HepG2 (cell line): ENCODE results near the gene KCND3. TPM values are rescaled to one million over a fixed set of nuclear protein-coding genes. Genes with fewer than 3 reads are reported as not detected.

Experiments
- MBD4 ChIP-seq: IDR thresholded peaks from 2 replicates; pipeline ENCODE4 v1.6.1; 2012; ENCODE audit warnings: low read length, inconsistent platforms, borderline replicate concordance
- MYNN ChIP-seq: sonication (generic); formaldehyde crosslinking; IDR thresholded peaks from 2 replicates; pipeline ENCODE4 v1.4.0; 2020; ENCODE audit warnings: mild to moderate bottlenecking, low read depth, missing genetic modification reagents
- PCBP2 ChIP-seq: fragments of 200-400 bp; formaldehyde crosslinking; optimal IDR thresholded peaks from 2 replicates; pipeline ENCODE3; 2018; ENCODE audit warnings: low read length, low read depth; ENCODE audit not compliant: poor library complexity, severe bottlenecking
- SMYD3 ChIP-seq: sonication (generic); formaldehyde crosslinking; IDR thresholded peaks from 2 replicates; pipeline ENCODE4 v1.8.1; 2023; ENCODE audit warnings: mild to moderate bottlenecking, missing genetic modification reagents
- STAT5B ChIP-seq: sonication (generic); formaldehyde crosslinking; IDR thresholded peaks from 2 replicates; pipeline ENCODE4 v1.4.0; 2020; ENCODE audit warnings: missing genetic modification reagents
- ZNF232 ChIP-seq: sonication (generic); formaldehyde crosslinking; IDR thresholded peaks from 2 replicates; pipeline ENCODE4 v1.4.0; 2020; ENCODE audit warnings: missing genetic modification reagents, borderline replicate concordance
- ZNF318 ChIP-seq: sonication (generic); formaldehyde crosslinking; IDR thresholded peaks from 2 replicates; pipeline ENCODE4 v1.4.0; 2020; ENCODE audit warnings: mild to moderate bottlenecking, missing genetic modification reagents
- ZNF34 ChIP-seq: sonication (generic); formaldehyde crosslinking; IDR thresholded peaks from 2 replicates; pipeline ENCODE4 v1.4.0; 2020; ENCODE audit warnings: mild to moderate bottlenecking, missing genetic modification reagents, borderline replicate concordance
- ZNF530 ChIP-seq: sonication (generic); formaldehyde crosslinking; IDR thresholded peaks from 2 replicates; pipeline ENCODE4 v1.5.0; 2020; ENCODE audit warnings: low read depth, mild to moderate bottlenecking, missing genetic modification reagents
- ZNF576 ChIP-seq: sonication (generic); formaldehyde crosslinking; IDR thresholded peaks from 2 replicates; pipeline ENCODE4 v1.4.0; 2020; ENCODE audit warnings: mild to moderate bottlenecking, missing genetic modification reagents
- polyA plus RNA-seq, 8 experiments: library from polyadenylated mRNA; depleted of rRNA in 3 of 8; stranded (reverse) in 7 of 8; unstranded in 1 of 8; fragments of >200 nt; fragmentation: Illumina TruSeq in 4 of 8; extraction: Trizol in 4 of 8; gene quantifications; 2 replicates each; pipeline versions ENCODE4 v1.2.1 to v1.2.3, GENCODE V29; 2011 to 2016; ENCODE audit warnings: low read depth in 4 of 8, missing spikeins in 1 of 8, mixed read lengths in 1 of 8; ENCODE audit not compliant: insufficient read depth in 1 of 8
- total RNA-seq, 5 experiments: library from RNA; depleted of rRNA; stranded (reverse); fragments of >200 nt; fragmentation: Illumina TruSeq; extraction: Trizol; gene quantifications; 2 replicates each; pipeline ENCODE4 v1.2.3, GENCODE V29; 2016; ENCODE audit warnings: low read depth in 1 of 5
- TF ChIP-seq, protein P1 (sequence below), 2 experiments: sonication (generic) in 1 of 2; formaldehyde crosslinking in 1 of 2; IDR thresholded peaks; 2 replicates each; pipeline versions ENCODE4 v1.6.1 to v1.9.0; 2014 to 2022; ENCODE audit warnings: antibody characterized with exemption in 1 of 2, borderline replicate concordance in 1 of 2, inconsistent platforms in 1 of 2, low read depth in 1 of 2, missing genetic modification reagents in 1 of 2

The KCND3 gene
- total and polyA plus RNA-seq, 2 of the 13 experiments (the other 11 are each of a cell fraction or from before 2014, with no cell fraction given): 0.04 TPM; not detected in 1

DNA sequence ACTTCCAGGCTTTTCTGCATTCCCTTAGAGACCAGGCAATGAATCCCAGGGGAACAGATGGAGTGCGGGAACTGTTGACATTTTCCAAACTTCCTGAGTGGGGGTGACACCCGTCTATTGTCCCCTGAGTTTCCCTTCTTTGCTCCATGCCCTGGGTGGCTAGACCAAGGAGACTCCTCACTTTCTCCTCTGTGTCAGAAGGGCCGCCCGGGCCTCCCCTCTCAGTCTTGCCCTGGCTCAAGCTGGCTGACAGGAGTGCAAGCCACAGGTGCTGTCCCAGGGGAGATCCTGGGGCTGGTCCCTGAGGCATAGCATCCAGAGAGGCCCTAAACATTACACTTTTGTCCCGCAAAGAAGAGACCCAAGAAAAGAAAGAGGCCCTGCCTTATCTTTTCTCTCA lies 170.9 kb downstream of the KCND3 start (continued):
- TF ChIP-seq MYNN (CRISPR knock-in tag): no peak
- TF ChIP-seq ZNF34: no peak
- TF ChIP-seq SMYD3 (CRISPR knock-in tag): no peak
- no peak for TF ChIP-seq ZNF576 (CRISPR knock-in tag)
- TF ChIP-seq STAT5B (CRISPR knock-in tag): no peak
- no peak for TF ChIP-seq ZNF530 (CRISPR knock-in tag)
- TF ChIP-seq PCBP2: no peak
- TF ChIP-seq, protein P1, sequence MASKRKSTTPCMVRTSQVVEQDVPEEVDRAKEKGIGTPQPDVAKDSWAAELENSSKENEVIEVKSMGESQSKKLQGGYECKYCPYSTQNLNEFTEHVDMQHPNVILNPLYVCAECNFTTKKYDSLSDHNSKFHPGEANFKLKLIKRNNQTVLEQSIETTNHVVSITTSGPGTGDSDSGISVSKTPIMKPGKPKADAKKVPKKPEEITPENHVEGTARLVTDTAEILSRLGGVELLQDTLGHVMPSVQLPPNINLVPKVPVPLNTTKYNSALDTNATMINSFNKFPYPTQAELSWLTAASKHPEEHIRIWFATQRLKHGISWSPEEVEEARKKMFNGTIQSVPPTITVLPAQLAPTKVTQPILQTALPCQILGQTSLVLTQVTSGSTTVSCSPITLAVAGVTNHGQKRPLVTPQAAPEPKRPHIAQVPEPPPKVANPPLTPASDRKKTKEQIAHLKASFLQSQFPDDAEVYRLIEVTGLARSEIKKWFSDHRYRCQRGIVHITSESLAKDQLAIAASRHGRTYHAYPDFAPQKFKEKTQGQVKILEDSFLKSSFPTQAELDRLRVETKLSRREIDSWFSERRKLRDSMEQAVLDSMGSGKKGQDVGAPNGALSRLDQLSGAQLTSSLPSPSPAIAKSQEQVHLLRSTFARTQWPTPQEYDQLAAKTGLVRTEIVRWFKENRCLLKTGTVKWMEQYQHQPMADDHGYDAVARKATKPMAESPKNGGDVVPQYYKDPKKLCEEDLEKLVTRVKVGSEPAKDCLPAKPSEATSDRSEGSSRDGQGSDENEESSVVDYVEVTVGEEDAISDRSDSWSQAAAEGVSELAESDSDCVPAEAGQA (IDR thresholded peaks at IDR 0.05; ENCODE audit: low read depth): no peak
- TF ChIP-seq, protein P1 (CRISPR knock-in tag; IDR thresholded peaks at IDR 0.05; ENCODE audit: borderline replicate concordance): no peak
- TF ChIP-seq ZNF318 (CRISPR knock-in tag): no peak
- no peak for TF ChIP-seq ZNF232 (CRISPR knock-in tag)
- TF ChIP-seq MBD4: no peak
